ENCODE data around the gene TNFRSF14.

DNA sequence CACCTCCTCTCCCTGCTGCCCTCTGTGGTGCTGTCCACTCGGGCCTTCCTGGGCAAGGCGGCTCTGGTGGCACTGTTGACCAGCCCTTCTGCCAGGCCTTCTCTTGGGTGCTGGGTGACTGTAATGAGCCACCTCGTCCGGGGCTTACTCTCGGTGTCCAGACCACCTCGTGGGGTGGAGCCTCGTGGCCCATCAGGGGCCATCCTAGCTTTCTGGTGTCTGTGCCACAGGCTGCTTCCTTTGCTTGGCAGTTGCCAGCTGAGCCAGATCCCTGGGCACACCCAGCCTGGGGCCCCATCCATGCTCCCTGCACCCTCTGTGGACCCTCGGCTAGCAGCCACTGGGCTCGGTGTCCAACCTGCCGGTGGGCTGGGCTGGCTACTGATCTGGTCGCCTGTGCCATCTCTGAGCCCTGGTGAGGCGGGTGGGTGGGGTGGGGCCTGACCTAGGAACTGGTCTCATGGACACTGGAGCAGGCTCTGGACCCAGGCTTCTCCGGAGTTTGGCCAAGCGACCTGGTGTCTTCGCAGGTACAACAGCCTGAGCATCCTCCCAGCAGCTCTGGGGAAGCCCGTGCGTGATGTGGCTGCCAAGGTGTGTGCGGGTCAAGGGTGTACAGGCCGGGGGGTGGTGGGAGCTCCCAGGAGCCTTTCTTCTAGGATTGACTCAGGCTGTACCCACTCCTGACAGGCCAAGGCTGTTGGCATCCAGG lies 31.8 kb downstream of the TNFRSF14 start:
- TF ChIP-seq POLR2A (IDR thresholded peaks at IDR 0.05; ENCODE audit: low read depth, low read length): no peak
- no peak for TF ChIP-seq POLR2AphosphoS5 (IDR thresholded peaks at IDR 0.05; ENCODE audit: low read depth, low read length)
- no peak for TF ChIP-seq TAF1 (IDR thresholded peaks at IDR 0.05; ENCODE audit: borderline replicate concordance, low read depth, low read length)
